HG02885 (cell line): ENCODE data around the gene RIN2.
"Not testable (repeated sequence)": the region's sequence is repeated elsewhere in the genome, so short reads cannot be mapped to it uniquely, and the experiment has no call there.

Source experiments
- ATAC-seq: cut with Tn5 transposase; IDR thresholded peaks from one replicate; pipeline ENCODE4 v1.9.1; 2021; ENCODE audit warnings: mild to moderate bottlenecking; ENCODE audit not compliant: unreplicated experiment, poor library complexity

The RIN2 gene

GRCh38 chr20:19785173-19785982, 27.3 kb downstream of the RIN2 start:
- ATAC-seq, result no peak

GRCh38 chr20:19785983-19786285, 27.9 kb downstream of the RIN2 start:
- ATAC-seq, result no peak

GRCh38 chr20:19786311-19786710, 28.3 kb downstream of the RIN2 start:
- no peak for ATAC-seq

GRCh38 chr20:19787366-19787765, 29.3 kb downstream of the RIN2 start:
- no peak for ATAC-seq

GRCh38 chr20:19789009-19789408, 31.0 kb downstream of the RIN2 start:
- ATAC-seq, result no peak

- no peak for ATAC-seq
These were observed 31.4 kb downstream of the RIN2 start for GRCh38 chr20:19789446-19789845.

GRCh38 chr20:19791887-19792286, 33.8 kb downstream of the RIN2 start:
- no peak for ATAC-seq

- ATAC-seq, result no peak
These were observed 35.7 kb downstream of the RIN2 start for GRCh38 chr20:19793716-19794115.

- ATAC-seq, result no peak
These were observed 36.9 kb downstream of the RIN2 start for GRCh38 chr20:19794941-19795340.

GRCh38 chr20:19799325-19799724, 41.3 kb downstream of the RIN2 start:
- ATAC-seq, result no peak

- no peak for ATAC-seq
These were observed 44.0 kb downstream of the RIN2 start for GRCh38 chr20:19802099-19802491.

GRCh38 chr20:19802492-19803158, 44.6 kb downstream of the RIN2 start:
- ATAC-seq, result no peak

GRCh38 chr20:19806276-19806675, 48.2 kb downstream of the RIN2 start:
- ATAC-seq, result not testable (repeated sequence)

- ATAC-seq, result no peak
These were observed 48.7 kb downstream of the RIN2 start for GRCh38 chr20:19806806-19807190.

GRCh38 chr20:19807191-19807945, 49.3 kb downstream of the RIN2 start:
- ATAC-seq, result no peak
